HG02852 (cell line): ENCODE results near the gene GLYR1.

Source experiments
- ATAC-seq: cut with Tn5 transposase; IDR thresholded peaks from one replicate; pipeline ENCODE4 v1.9.1; 2021; ENCODE audit warnings: mild to moderate bottlenecking, moderate library complexity; ENCODE audit not compliant: unreplicated experiment

GLYR1 gene

DNA sequence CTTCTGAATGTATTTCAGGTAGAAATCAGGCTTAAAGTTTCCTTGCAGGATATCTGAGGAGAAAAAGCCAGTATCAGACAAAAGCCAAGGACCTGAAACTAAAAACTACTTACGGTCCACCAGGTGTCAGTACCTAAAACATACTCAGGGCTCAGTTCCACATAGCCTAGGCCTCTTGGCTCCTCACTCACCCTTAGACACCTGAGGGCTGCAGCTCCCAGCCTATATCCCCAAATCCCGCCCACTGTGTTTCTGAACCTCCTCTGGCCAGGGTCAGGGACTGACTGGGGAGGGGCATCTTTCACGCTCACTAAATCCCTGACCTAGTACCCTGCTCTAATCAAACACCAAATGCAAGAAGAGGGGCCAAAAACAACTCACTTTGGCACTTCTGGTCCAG lies 35.8 kb downstream of the GLYR1 start:
- no peak for ATAC-seq

DNA sequence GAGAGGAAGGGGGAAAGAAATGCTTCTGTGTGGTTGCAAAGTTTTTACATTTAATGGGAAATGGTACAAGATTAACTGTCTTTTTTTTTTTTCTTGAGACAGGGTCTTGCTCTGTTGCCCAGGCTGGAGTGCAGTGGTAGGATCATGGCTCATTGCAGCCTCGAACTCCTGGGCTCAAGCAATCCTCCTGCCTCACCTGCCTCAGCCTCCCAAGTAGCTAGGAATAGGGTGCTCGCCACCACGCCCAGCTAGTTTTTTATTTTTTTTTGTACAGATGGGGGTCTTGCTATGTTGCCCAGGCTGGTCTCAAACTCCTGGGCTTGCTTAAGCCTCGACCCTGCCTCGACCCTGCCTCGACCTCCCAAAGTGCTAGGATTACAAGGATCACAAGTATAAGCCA lies 40.8 kb downstream of the GLYR1 start:
- no peak for ATAC-seq

DNA sequence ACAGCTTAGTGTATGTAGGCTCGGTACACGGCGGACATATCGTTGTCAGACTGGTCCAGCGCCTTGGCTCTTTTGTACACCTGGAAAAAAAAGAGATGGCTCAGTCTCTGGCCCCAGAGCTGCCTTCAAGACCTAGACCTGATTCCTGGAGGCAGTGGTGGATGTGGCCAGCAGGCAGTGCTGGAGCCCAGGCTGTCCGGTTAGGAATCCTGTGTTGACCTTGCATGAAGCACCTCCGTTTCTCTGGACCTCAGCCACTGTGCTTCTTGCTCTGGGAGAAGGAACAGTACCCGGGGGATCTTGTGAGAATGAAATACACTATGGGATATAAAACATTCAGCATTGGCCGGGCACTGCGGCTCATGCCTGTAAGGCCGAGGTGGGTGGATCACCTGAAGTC lies 41.9 kb downstream of the GLYR1 start:
- no peak for ATAC-seq

GRCh38 chr16:4803898-4804762 lies 43.0 kb downstream of the GLYR1 start:
- no peak for ATAC-seq

DNA sequence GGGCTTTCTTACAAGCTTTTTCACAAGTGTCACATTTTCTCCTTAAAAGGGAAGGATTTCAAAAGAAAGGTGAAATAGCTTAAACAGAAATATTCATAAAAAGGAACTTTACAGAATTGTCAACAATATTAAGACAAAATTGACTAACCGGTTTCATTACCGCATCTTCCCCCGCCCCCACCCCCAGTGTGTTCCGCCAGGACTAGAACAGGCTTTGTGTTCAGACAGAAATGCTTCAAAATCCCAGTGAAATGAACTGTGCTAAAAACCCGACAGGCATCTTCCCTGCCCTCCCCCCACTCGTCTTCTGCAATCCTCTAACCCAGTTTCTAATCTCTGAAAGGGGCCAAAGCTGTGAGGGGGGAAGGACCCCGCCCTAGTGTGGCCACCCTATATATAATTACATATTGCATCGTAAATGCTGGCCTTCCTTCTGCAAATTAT lies 43.7 kb downstream of the GLYR1 start:
- ATAC-seq, result no peak

- ATAC-seq, result peak; percentile 93
Measured at GRCh38 chr16:4802659-4803287, 44.3 kb downstream of the GLYR1 start.

GRCh38 chr16:4801962-4802658 lies 45.0 kb downstream of the GLYR1 start, which contains the start of gene ROGDI:
Gene ROGDI (minus strand): TSS chr16:4802633. CDS start chr16:4802571, 62 bp downstream.
- peak; percentile 57 for ATAC-seq

DNA sequence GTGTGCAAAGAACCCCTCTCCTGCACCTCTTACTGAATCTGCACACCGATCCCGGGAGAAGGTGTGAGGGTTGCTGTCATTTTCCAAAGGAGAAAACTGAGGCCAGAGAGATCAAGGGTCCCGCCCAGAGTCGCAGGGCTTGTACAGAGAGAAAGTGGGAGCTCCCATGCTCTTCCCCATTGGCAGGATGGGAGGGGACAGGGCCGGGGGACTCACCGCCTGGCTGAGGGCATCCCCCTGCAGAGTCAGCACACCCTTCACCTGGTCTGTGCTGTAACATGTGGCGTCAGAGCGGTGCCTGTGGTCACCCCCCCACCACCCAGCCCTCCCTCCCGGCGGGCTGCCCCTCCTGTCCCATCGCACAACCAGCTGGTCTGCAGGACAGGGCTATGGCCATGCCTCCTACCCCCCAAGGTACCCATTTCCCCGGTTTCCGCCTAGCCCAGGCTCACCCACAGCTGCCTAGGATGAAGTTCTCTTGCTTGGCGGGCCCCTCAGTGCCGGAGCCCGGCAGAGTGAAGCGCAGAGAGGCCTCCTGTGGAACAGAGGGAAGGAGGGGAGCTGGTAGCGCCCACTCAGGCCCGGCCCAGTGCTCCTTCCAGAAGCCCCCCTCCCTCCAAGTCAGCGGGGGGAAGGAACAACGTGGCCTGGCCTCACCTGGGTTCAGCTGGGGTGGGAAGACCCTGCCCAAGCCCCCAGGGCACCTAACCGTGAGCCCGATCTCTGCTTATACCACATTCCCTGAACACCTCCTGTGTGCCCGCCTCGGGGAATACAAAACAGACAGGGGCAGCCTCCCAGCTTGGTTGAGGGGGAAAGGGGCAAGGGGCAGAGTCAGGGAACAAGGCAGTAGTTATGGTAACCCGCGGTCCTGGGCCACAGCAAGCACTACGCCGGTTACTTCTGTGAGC lies 45.8 kb downstream of the GLYR1 start:
- no peak for ATAC-seq

GRCh38 chr16:4800290-4801041 lies 46.6 kb downstream of the GLYR1 start:
- ATAC-seq, result no peak

GRCh38 chr16:4799171-4799855 lies 47.8 kb downstream of the GLYR1 start:
- no peak for ATAC-seq

- ATAC-seq, result no peak
Measured at GRCh38 chr16:4798456-4798855, 48.6 kb downstream of the GLYR1 start.

GRCh38 chr16:4797805-4798252 lies 49.3 kb downstream of the GLYR1 start:
- ATAC-seq, result no peak

- ATAC-seq, result no peak
Measured at GRCh38 chr16:4796982-4797804, 49.9 kb downstream of the GLYR1 start.

DNA sequence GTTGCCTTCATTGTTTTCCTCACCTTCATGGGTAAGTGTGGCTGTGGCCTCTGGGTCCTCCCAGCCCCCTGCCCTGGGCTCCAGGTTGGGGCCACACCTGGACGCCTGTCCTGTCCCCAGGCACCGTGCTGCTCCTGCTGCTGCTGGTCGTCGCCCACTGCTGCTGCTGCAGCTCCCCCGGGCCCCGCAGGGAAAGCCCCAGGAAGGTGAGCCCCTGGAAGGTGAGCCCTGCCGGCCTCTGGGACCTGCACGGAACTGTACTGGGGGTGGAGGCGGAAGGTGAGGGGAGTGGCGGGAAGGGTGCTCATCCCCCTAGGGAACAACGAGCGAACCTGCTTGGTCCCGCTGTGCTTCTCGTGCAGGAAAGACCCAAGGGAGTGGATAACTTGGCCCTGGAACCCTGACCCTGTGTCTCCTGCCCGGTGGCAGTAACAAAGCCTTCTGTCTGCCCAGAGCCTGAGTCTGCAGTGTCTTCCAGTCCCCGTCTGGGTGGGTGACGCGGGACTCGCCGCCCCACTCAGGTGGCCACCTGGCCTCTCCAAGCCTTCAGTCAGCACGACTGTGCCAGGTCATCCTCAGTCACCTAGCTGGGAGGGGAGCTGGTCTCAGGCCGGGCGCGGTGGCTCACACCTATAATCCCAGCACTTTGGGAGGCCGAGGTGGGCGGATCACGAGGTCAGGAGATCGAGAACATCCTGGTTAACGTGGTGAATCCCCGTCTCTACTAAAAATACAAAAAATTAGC lies 51.1 kb downstream of the GLYR1 start:
- no peak for ATAC-seq

GRCh38 chr16:4795181-4795827 lies 51.8 kb downstream of the GLYR1 start, which contains the start of gene SMIM22:
Gene SMIM22 (plus strand): TSS chr16:4795369. CDS start chr16:4795735, 366 bp downstream.
- ATAC-seq, result no peak

DNA sequence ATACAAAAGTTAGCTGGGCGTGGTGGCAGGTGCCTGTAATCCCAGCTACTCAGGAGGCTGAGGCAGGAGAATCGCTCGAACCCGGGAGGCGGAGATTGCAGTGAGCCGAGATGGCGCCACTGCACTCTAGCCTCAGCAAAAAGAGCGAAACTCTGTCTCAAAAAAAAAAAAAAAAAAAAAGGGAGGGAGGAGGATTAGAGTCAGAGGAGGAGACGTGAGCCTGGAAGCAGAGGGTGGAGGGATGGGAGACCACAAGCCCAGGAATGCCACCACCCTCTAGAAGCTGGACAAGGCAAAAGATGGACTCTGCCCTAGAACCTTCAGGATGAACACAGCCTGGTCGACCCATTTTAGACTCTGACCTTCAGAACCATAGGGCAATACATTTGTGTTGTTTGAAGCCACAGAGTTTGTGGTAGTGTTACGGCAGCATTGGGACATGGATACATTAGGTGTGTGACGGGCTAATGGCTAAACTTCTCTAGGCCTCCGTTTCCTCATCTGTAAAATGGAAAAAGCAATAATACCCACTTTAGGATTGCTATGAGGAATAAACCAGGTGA lies 54.1 kb downstream of the GLYR1 start:
- no peak for ATAC-seq

GRCh38 chr16:4790871-4791270 lies 56.2 kb downstream of the GLYR1 start:
- no peak for ATAC-seq
